Spleen (tissue), 7 donors: ENCODE results near the gene KHDC4.

ENCODE experiments used
- CTCF ChIP-seq, 11 experiments: fragments of 200-600 bp in 7 of 11; fragments of 450-650 bp in 4 of 11; sonication (generic) in 4 of 11; IDR thresholded peaks in 8 of 11; conservative IDR thresholded peaks in 3 of 11; 1 replicate in 7 of 11; 2 replicates in 4 of 11; pipeline versions ENCODE4 v1.4.0 to v1.8.0; 2016 to 2021; ENCODE audit warnings: antibody characterized with exemption in 11 of 11, inconsistent platforms in 4 of 11, mild to moderate bottlenecking in 1 of 11
- POLR2A ChIP-seq, 3 donors: fragments of 450-650 bp; IDR thresholded peaks; one replicate each; pipeline ENCODE4 v1.5.1; 2017; ENCODE audit warnings: antibody characterized with exemption in 3 of 3, mild to moderate bottlenecking in 1 of 3
- POLR2AphosphoS5 ChIP-seq, 3 donors: sonication (generic); formaldehyde crosslinking; IDR thresholded peaks; one replicate each; pipeline ENCODE4 v1.5.1; 2017; ENCODE audit warnings: antibody characterized with exemption in 3 of 3
- donor health status: DM: no; HTN: no; CAD: no; lungs with moderate emphysema.
- donor health status: DM: no; HTN: no; CAD: no.
- donor health status: DM: no; HTN: no; CAD: no.

GRCh38 chr1:155919801-155920200 lies 14.4 kb downstream of the KHDC4 start:
- TF ChIP-seq POLR2A (IDR thresholded peaks at IDR 0.05) (no peak), CTCF (IDR thresholded peaks at IDR 0.05 in 8 of 11, conservative IDR thresholded peaks at IDR 0.05 in 3 of 11) (no peak), POLR2AphosphoS5 (IDR thresholded peaks at IDR 0.05) (no peak)
